GM21786 (cell line): ENCODE data around the gene OGFOD3.
"Not testable (repeated sequence)": the region's sequence is repeated elsewhere in the genome, so short reads cannot be mapped to it uniquely, and the experiment has no call there.

Source experiments
- ATAC-seq: cut with Tn5 transposase; IDR thresholded peaks from one replicate; pipeline ENCODE4 v1.9.1; 2021; ENCODE audit not compliant: unreplicated experiment

The OGFOD3 gene

DNA sequence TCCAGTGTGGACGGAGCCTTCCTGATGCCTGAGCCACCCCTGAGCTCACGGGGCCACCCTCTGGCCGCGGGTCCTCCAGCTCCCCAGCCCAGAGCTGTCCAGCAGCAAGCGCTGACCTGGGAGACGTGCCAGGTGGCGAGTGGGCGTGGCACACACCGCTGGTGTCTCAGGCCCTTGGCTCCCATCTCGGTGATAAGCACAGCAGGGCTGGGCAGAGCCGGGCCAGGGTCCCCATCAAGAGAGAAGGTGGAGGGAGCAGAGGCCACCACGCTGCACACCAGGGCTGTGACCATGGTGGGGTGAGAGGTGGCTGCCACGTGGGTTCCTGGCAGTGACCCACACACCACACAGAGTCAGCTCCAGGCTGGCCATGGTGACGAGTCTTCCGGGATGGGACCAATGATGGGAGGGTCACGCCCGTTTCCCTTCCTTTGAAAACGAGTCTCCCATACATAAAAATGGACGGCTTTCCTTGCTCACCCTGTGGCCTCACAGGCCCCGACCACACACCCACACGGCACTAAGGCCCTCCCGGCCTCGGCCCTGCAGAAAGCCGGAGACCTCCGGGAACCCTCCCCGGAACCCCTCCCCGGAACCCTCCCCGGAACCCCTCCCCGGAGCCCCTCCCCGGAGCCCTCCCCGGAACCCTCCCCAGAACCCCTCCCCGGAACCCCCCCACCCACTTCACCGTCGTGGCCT, 30.0 kb downstream of the OGFOD3 start:
- ATAC-seq = no peak

DNA sequence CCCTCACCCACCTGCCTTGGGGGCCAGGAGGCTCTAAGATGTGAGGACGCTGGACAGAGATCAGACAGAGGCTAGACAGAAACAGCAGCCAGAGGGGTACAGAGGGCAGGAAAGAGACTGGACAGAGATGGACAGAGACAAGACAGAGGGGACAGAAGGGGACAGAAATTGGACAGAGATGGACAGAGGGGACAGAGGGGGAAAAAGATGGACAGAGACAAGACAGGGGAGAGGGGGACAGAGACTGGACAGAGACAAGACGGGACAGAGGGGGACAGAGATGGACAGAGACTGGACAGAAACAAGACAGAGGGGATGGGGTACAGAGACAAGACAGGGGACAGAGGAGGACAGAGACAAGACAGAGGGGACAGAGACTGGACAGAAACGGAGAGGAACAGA, 30.7 kb downstream of the OGFOD3 start:
- no peak for ATAC-seq

DNA sequence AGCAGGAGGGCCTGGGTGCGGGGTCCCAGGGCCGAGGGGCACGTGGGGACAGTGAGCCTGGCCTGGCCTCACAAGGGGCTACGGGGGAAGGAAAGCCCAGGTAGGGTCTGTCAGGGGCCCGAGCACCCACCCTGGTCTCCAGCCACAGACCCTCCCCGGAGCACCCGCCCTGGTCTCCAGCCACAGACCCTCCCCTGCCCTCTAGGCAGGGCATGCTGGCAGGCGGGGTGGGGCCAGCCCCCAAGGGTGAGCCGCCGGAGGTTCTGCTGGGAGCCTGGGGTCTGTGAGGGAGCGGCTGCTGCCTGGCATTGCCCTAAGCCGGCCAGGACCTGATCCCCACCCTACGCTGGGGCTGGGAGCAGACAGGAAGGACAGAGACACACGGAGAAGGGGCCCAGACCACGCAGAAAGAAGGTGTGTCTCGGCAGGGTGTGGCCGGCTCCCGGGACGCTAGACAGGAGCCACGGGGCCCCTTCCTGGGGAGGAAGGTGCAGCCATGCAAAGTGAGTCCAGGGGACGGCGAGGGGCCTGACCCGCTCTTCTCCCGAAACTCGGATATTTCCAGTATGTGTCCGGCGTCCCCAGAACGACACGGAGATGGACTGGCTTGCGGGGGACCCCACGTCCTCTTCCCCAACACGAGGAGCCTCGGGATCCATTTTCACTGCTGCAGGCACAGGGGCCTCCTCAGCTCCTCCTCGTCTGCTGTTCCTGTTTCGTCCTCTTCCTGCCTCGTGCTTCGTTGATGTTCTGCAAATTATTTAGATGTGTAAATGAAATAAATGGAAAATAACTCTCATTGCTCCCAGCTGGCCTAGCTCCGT, 31.3 kb downstream of the OGFOD3 start:
- ATAC-seq = no peak

DNA sequence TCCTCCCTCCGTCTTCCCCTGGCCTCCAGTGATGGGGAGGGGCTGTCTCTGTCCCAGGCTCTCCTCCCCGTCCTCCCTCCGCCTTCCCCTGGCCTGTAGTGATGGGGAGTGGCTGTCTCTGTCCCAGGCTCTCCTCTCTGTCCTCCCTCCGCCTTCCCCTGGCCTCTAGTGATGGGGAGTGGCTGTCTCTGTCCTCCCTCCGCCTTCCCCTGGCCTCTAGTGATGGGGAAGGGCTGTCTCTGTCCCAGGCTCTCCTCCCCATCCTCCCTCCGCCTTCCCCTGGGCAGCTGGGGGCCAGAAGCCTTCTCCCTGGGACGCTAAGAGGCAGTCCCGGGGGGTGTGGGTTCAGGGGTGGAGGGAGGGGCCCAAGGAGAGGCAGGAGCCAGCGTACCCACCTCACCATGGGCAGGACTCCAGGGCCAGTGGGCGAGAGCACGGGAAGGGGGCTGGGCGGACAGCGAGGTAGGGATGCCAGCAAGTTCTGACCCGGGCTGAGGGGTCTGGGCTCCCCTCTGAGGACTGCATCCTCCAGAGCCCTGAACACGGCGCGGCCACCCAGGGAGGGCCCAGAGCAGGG, 32.0 kb downstream of the OGFOD3 start:
- no peak for ATAC-seq

DNA sequence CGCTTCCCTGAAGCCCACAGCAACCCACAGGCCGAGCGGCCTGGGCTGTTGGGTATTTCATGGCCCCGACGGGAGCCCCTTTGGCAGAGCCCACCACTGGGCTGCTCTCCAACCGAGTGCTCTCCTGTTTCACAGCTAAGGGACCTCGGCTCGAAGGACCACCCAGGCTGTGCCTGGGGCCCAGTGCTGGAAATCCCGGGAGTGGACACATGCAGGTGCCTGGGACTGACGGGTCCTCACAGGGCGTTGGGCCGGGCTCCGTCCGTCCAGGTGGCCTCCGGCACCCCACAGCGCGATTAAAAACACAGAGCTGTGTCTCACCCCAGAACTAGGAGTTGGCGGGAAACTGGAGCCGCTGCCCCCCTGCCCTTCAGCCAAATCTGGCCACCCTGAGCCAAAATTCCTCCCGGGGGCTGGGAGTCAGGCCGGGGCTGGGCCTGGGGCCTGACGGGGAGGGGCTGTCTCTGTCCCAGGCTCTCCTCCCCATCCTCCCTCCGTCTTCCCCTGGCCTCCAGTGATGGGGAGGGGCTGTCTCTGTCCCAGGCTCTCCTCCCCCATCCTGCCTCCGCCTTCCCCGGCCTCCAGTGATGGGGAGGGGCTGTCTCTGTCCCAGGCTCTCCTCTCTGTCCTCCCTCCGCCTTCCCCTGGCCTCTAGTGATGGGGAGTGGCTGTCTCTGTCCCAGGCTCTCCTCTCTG, 32.7 kb downstream of the OGFOD3 start:
- no peak for ATAC-seq

DNA sequence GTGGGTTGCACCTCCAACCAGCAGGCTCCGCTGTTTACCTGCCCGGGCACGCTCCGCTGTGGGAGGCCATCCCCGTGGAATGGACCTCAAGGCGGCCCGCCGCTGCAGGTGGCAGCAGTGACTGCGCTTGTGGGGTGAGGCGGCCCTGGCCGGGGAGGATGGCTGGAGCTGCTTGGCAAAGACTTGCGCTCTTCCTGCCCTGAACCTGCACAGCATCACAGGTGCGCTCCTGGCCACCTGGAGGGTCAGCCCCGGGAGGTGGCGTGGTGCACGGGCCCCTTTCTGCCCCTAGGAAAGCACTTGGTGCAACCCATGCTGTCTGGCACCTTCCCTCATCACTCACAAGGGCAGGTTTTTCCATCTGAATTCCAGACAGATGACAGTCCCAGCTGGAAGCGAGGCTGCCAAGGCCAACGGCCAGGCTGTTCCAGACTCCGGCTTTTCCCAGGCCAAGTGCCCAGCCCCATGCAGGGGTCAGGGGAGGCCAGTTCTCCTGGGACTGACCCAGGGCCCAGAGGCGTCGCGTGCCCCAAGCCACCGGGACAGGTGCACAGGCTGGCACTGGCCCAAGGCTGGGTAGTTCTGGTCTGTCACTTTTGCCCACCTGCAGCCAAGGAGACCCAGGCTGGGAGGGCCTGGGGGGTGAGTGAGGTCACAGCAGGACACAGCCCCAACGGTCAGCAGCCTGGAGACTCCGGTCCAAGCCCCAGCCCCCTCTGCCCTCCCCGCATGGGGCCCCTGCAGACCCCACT, 33.5 kb downstream of the OGFOD3 start:
- no peak for ATAC-seq

DNA sequence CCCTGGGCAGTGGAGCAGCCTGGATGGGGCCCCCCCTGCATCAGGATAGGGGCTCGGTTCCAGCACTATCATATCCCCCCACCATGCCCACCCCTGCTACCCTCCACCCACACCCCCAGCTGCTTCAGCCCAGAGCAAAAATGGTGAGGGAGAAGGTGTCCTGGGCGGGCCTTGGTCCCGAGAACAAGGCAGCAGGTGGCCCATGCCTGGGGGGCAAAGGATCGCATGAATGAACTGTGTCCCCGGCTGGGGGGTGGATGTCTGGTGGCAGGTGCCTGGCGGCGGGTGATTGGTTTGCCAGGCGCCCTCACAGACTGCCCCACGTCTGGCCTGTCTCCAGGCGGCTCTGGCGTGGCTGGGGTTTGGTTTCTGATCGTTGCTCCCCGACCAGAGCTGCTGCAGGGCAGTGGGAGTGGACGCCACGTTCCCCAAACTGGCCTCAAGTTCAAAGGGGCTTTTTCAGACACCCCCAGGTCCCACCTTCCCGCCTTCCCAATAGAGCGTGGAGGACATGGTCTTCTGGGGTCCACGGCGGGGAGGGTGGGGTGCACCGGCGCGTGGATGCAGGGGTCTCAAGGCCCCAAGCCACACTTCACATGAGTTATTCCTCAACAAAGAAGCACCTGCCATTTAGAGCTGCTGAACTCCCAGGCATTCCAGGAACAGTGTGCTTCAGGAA, 34.2 kb downstream of the OGFOD3 start:
- no peak for ATAC-seq

DNA sequence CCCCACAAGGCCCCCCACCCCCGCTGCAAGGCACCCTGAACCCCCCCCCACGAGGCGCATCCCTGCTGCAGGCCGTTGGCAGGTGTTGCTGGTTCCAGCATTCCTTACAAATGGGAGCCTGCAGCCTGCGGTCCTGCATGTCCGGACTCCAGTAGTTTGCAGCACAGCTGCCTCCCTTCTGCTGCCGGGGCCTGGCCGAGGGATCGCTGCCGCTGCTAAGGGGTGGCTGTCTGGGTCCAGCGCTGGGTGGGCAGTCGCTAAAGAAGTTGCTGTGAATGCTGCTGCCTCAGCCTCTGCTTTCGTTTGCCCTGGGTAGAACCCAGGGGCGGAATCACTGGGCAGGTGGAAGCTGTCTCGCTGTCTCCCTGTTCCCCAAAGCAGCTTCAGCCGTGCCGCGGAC, 35.0 kb downstream of the OGFOD3 start:
- ATAC-seq = no peak

DNA sequence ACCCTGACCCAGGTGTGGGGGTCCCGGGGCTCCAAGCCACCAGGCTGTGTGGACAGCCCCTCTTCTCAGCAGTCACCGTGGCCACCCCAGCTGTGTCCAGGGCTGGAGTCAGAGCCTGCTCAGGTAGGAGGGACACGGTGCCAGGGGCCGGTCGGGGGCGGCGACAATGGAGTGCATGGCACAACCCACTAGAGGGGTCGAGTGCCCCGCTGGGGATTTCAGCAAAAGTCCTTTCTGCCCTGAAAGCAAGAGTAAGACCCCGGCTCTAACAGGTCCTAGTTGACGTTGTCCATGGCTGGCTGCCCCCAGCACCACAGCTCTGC, 35.5 kb downstream of the OGFOD3 start:
- no peak for ATAC-seq

DNA sequence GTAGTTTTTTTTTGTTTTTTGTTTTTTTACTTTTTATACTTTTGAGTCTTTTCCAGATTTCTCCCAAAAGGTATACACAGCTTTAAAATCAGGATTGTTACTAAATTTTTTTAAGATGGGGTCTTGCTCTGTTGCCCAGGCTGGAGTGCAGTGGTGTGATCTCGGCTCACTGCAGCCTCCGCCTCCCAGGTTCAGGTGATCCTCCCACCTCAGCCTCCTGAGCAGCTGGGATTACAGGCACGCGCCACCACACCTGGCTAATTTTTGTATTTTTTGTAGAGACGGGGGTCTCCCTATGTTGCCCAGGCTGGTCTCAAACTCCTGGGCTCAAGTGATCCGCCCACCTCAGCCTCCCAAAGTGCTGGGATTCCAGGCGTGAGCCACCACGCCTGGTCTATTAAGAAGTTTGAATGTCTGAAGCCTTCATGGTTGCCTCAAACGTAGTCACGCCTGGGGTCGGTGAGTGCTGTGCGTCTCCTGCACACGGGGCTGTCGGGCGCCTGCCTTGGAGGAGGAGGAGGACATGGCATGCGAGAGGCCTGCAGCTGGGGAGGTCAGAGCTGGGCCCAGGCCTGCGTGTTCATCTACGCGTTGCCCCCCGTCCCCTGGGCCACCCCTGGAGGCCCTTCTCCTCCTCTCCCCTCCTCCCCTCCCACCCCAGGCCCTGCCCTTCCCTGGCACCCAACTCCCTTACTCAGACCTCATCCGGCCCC, 36.0 kb downstream of the OGFOD3 start:
- ATAC-seq = not testable (repeated sequence)

DNA sequence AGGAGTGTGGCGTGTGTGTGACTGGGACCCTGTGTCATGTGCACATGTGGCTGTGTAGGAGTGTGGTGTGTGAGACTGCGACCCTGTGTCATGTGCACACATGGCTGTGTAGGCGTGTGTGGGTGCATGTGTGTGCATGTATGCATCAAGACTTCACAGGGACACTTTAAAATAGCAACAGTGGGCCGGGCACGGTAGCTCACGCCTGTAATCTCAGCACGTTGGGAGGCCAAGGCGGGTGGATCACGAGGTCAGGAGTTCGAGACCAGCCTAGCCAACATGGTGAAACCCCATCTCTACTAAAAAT, 36.7 kb downstream of the OGFOD3 start:
- ATAC-seq = not testable (repeated sequence)

DNA sequence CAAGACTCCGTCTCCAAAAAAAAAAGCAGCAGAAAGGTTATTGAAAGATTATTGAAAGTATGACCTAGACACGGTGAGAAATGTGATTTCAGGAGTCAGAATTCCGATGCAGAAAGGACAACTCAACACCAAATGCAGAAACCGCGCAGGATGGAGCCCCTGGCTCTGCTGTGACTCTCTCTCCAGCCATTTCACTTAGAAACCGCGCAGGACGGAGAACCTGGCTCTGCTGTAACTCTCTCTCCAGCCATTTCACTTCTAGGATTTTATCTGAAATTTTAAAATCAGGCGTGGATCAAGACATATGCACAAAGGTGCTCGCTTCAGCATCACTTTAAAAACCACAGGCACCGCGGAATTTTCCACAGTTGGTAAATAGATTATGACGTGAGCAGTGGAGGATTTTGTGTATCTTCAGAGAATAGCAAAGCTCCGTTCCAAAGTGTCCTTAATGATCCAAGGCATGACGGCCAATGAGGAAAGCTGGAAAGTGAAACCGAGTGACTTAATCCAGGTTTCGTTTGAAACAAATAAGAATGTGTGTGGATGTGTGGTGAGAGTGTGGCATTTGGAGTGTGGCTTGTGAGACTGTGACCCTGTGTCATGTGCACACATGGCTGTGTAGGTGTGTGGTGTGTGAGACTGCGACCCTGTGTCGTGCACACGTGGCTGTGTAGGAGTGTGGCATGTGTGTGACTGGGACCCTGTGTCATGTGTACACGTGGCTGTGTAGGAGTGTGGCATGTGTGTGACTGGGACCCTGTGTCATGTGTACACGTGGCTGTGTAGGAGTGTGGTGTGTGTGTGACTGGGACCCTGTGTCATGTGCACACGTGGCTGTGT, 37.3 kb downstream of the OGFOD3 start:
- ATAC-seq = no peak

DNA sequence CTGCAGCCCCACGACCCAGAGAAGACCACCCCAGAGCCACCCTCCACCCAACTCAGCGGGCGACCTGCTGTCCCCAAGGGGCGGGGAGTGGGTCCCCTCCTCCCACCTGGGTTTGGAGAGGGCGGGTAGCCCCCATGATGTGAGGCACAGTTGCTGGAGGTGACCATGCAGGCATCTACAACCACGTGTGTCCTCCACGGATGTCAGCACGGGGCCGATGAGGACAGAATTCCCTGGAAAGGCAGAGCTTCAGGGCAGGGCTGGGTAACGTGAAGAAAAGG, 39.7 kb downstream of the OGFOD3 start:
- ATAC-seq = no peak

DNA sequence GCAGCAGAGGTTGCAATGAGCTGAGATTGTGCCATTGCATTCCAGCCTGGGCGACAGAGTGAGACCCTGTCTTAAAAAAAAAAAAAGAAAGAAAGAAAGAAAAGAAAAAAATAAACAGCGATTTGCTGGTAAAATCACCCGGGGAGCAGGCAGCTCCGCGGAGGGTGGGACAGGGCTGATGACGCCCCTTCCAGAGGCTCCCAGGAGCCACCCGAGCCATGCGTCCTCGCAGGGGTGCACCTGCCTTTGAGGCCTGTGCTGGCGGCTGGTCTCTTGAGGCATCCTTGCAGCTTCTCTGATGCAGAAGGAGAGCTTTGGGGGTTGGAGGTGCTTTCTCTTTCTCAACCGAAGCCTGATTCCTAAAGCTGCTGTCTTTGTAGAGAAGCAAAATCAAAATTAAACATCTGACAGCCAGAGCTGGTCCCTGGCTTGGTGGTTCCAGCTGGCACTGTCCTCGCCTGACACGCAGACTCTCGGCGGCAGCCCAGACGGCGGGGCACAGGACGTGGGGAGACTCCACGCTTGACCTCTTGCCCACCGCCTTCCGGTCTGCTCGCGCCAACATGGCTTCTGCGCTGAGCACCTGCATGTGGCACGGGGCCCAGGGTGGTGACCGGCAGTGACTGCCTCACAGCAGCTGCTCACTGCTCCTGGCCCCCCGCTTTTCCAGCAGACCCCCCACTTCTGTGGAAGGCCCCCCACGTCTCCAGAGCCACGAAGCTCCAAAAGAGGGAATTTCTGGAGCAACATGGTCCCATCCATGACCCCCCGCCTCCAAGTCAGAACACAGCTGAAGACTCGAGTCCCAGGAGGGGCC, 40.3 kb downstream of the OGFOD3 start:
- ATAC-seq = no peak

DNA sequence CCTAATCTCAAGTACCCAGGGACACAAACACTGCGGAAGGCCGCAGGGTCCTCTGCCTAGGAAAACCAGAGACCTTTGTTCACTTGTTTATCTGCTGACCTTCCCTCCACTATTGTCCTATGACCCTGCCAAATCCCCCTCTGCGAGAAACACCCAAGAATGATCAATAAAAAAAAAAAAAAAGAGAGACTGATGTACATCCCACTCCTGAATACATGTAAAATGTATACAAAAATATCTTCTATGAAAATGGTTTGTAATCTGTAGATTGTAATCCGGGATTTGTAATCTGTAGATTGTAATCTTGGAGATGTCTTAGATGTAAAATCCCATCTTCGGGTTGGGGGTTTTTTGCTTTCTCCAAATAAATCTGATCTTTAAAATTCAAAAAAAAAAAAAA, 41.1 kb downstream of the OGFOD3 start:
- ATAC-seq = not testable (repeated sequence)

DNA sequence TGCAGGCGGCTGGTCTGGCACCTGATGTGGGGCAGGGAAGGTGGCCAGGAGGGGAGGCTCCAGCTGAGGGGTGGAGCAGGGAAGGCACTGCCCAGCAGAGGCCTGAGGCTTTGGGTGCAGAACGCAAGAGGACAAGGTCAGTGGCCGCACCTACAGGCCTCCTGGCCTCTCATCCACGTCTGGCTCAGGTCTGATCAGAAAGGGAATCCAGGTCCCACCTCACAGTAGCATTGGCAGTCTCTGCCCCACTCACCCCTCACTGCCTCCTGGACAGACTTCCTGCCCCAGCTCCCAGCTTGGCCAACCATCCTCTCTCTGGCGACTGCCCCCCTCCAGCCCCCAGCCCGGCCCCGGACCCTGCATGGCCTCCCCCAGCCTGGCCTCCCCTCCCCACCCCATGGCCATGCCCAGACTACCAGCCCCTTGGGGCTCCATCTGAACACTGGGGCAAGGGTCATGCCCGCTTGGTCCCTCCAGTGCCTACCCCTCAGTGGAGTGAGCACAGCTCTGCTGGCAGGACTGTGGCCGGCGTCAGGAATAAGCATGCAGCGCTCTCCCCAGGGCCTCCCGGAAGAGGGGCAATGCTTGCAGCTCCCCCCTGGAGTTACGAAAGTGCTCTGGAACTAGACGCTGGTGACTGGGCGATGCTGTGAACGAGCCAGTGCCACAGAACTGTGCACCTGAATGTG, 42.2 kb downstream of the OGFOD3 start:
- no peak for ATAC-seq

DNA sequence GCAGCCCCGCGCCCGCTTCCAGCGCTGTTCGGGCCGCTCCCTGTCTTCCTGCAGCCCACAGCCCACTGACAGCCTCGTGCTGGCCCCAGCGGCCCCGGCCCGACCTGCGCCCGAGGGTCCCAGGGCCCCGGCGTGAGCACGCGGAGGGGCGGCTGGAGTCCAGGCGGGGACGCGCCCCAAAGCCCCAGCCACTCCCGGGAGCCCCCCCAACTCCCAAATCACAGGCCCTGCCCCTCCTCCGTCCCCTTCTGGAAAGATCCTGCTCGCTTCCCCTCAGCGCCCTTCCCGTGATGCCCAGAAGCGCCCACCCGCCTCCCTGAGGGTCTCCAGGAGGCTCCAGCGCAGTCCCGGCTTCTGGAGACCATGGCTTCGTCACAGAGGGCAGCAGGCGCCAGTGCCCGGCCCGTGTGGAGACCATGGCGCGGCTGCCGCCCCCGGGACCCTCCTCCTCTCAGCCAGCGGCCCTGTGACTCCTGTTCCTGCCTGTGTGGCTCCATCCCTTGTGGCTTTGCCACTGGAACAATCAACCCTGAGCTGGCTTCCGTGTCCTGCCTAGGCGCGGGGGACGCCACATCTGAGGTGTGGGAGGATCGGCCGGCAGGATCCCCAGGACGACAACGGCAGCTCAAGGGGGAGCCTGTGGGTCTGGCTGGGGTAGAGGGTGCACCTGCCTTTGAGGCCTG, 42.9 kb downstream of the OGFOD3 start:
- ATAC-seq = no peak
